ENCODE measurements around the gene DCTN3. TPM values are rescaled to one million over a fixed set of nuclear protein-coding genes. Genes with fewer than 3 reads are reported as not detected.

DCTN3 gene
- total and polyA plus RNA-seq, 10 of the 15 experiments (the other 5 are each of a cell fraction or from before 2014, with no cell fraction given) = 19.0 to 120 (median 71.8) TPM

GRCh38 chr9:34659592-34660253 is 39.4 kb upstream of the DCTN3 start:
- Histone ChIP-seq H3K4me2 (ENCODE audit: control insufficient read depth, insufficient read depth) (no peak overlapping the region), H3K9ac (ENCODE audit: control insufficient read depth, insufficient read depth, low read length) (no peak overlapping the region), H3K27me3 (replicated peaks in 1 of 2; ENCODE audit: control insufficient read depth in 2 of 2, insufficient read depth in 2 of 2, low read length in 1 of 2) (no peaks in the 10 kb centered on the region), H3K9me3 (replicated peaks; ENCODE audit: control insufficient read depth, insufficient read depth, low read length) (no peaks in the 10 kb centered on the region), H3K27ac (ENCODE audit: control insufficient read depth, insufficient read depth) (no peak overlapping the region), H4K20me1 (ENCODE audit: control insufficient read depth, insufficient read depth) (no peaks in the 10 kb centered on the region), H3K4me3 (no peak overlapping the region), H3K36me3 (ENCODE audit: control insufficient read depth in 2 of 2, insufficient read depth in 2 of 2, low read length in 1 of 2) (no peaks in the 10 kb centered on the region), H3K79me2 (ENCODE audit: control insufficient read depth, insufficient read depth, low read length) (no peaks in the 10 kb centered on the region), H3K4me1 (ENCODE audit: control insufficient read depth, insufficient read depth, low read length) (peaks cover 8% of the 10 kb centered on the region), H2AFZ (ENCODE audit: control insufficient read depth, low read depth, low read length) (no peak overlapping the region)
- in situ Hi-C loops (cut with MboI) = no loop called here
- no peak for DNase-seq (ENCODE audit: low read depth, low spot score)
- no peak for ATAC-seq
- RAD21 ChIA-PET (ENCODE audit: unreplicated experiment) = interaction anchor here (1.3 kb wide), 1 partner anchor 43 kb away, joined by 3 read pairs; no protein-coding TSS in a partner anchor
- 76% methylated on average over 8 of the region's 8 CpGs for WGBS (ENCODE audit: insufficient coverage, insufficient replicate concordance, low lambda C conversion rate, missing lambda C conversion rate)
- FAIRE-seq = no peak
- SMC1A ChIA-PET (ENCODE audit: uncharacterized antibody, unreplicated experiment) = no interaction called here
- no TSS peak for BruUV-seq (replicated peaks)
- intact Hi-C loops (cut with micrococcal nuclease; ENCODE audit: unreplicated experiment) = no loop called here
- CTCF ChIA-PET = interaction anchor here (1.2 kb wide), 1 partner anchor 42 kb away, joined by 3 read pairs; no protein-coding TSS in a partner anchor
- TF ChIP-seq CEBPB (IDR thresholded peaks at IDR 0.05; ENCODE audit: borderline replicate concordance in 1 of 2, low read depth in 2 of 2, low read length in 2 of 2) (no peak), RFX5 (IDR thresholded peaks at IDR 0.05; ENCODE audit: low read depth, low read length) (no peak), EED (IDR thresholded peaks at IDR 0.05; ENCODE audit: low read depth) (no peak), REST (IDR thresholded peaks at IDR 0.05; ENCODE audit: low read depth, low read length) (no peak), TCF3 (IDR thresholded peaks at IDR 0.05; ENCODE audit: borderline replicate concordance, insufficient read depth, low read depth, low read length) (0 out of 2 replicates have a peak, but pooled peaks have one; percentile 63), RAD51 (IDR thresholded peaks at IDR 0.05) (no peak), CBFB (IDR thresholded peaks at IDR 0.05; ENCODE audit: low read depth) (no peak)
- POLR2A ChIA-PET = no interaction called here

All from GM12878 (cell line).